SK-N-SH (cell line): ENCODE measurements around the gene GPER1. TPM values are rescaled to one million over a fixed set of nuclear protein-coding genes. Genes with fewer than 3 reads are reported as not detected.
A peak's percentile ranks its signal among the peaks of the same experiment; 100 is the strongest.

Experiments used
- CTCF ChIA-PET: fragments of 300-600, 350-600 bp; formaldehyde crosslinking; extraction: SDS; loops from one replicate; lab custom pipeline; 2021; lab: Yijun Ruan, JAX
- POLR2A ChIA-PET: fragments of 350-600 bp; sonication (Branson Sonifier 250); formaldehyde crosslinking; extraction: SDS; loops from one replicate; lab custom pipeline; 2020; ENCODE audit warnings: antibody characterized with exemption, inconsistent platforms; lab: Yijun Ruan, JAX
- DNase-seq: peaks from one replicate; pipeline ENCODE4 v3.0.0; 2012
- H2AFZ ChIP-seq: fragments of 200-600 bp; sonication (generic); 2 replicates; pipeline ENCODE4 v1.8.1; 2016; ENCODE audit warnings: antibody characterized with exemption, mild to moderate bottlenecking, low read depth
- H3F3A ChIP-seq: fragments of 200-600 bp; sonication (generic); replicated peaks from 2 replicates; pipeline ENCODE3; 2016; ENCODE audit warnings: antibody characterized with exemption, mild to moderate bottlenecking; ENCODE audit not compliant: insufficient read depth
- H3K27ac ChIP-seq, 2 experiments: fragments of 200-500 bp in 1 of 2; fragments of 200-600 bp in 1 of 2; sonication (Bioruptor generic) in 1 of 2; sonication (generic), shearing (Covaris generic) in 1 of 2; 2 replicates each; pipeline versions ENCODE4 v1.5.1 to v1.6.1; 2014 to 2016; ENCODE audit warnings: low read depth in 2 of 2, inconsistent platforms in 1 of 2, low read length in 1 of 2, mild to moderate bottlenecking in 1 of 2, mixed read lengths in 1 of 2
- H3K27me3 ChIP-seq: fragments of 200-600 bp; sonication (generic), shearing (Covaris generic); 2 replicates; pipeline ENCODE4 v1.6.1; 2016; ENCODE audit warnings: mixed run types; ENCODE audit not compliant: insufficient read depth
- H3K36me3 ChIP-seq, 2 experiments: fragments of 200-500 bp in 1 of 2; fragments of 200-600 bp in 1 of 2; sonication (Bioruptor generic) in 1 of 2; sonication (generic) in 1 of 2; replicated peaks in 1 of 2; 2 replicates each; pipeline versions ENCODE3 to v1.5.1; 2014 to 2016; ENCODE audit warnings: low read length in 1 of 2, mild to moderate bottlenecking in 1 of 2; ENCODE audit not compliant: insufficient read depth in 2 of 2, control insufficient read depth in 1 of 2
- H3K4me1 ChIP-seq, 2 experiments: fragments of 200-500 bp in 1 of 2; fragments of 200-600 bp in 1 of 2; sonication (Bioruptor generic) in 1 of 2; sonication (generic), shearing (Covaris generic) in 1 of 2; 2 replicates each; pipeline versions ENCODE4 v1.5.1 to v1.6.1; 2014 to 2016; ENCODE audit warnings: low read depth in 1 of 2, low read length in 1 of 2, mixed run types in 1 of 2; ENCODE audit not compliant: insufficient read depth in 2 of 2, control insufficient read depth in 1 of 2
- H3K4me2 ChIP-seq: fragments of 200-600 bp; sonication (generic), shearing (Covaris generic); 2 replicates; pipeline ENCODE4 v1.6.1; 2017; ENCODE audit warnings: mixed run types
- H3K4me3 ChIP-seq, 2 experiments: fragments of 200-500 bp in 1 of 2; fragments of 200-600 bp in 1 of 2; sonication (Bioruptor generic) in 1 of 2; sonication (generic), shearing (Covaris generic) in 1 of 2; 2 replicates each; pipeline versions ENCODE4 v1.5.1 to v1.8.1; 2014 to 2016; ENCODE audit warnings: low read depth in 2 of 2, inconsistent platforms in 1 of 2, low read length in 1 of 2, mild to moderate bottlenecking in 1 of 2, mixed read lengths in 1 of 2, moderate library complexity in 1 of 2
- H3K79me2 ChIP-seq: fragments of 200-600 bp; sonication (generic); 2 replicates; pipeline ENCODE4 v1.8.1; 2017; ENCODE audit warnings: mild to moderate bottlenecking; ENCODE audit not compliant: insufficient read depth
- H3K9ac ChIP-seq: fragments of 200-600 bp; sonication (generic); 2 replicates; pipeline ENCODE4 v1.6.1; 2017; ENCODE audit warnings: mixed run types
- H3K9me2 ChIP-seq: fragments of 200-600 bp; sonication (generic); 2 replicates; pipeline ENCODE4 v1.6.1; 2017; ENCODE audit warnings: mixed run types
- H3K9me3 ChIP-seq: fragments of 200-600 bp; sonication (generic); 2 replicates; pipeline ENCODE4 v1.6.1; 2017; ENCODE audit warnings: mixed run types, mild to moderate bottlenecking, moderate library complexity
- H4K20me1 ChIP-seq: fragments of 200-600 bp; sonication (generic); 2 replicates; pipeline ENCODE4 v1.6.1; 2017; ENCODE audit warnings: mild to moderate bottlenecking, mixed run types; ENCODE audit not compliant: insufficient read depth
- CHD2 ChIP-seq: fragments of 150-350 bp; IDR thresholded peaks from 2 replicates; pipeline ENCODE4 v1.6.1; 2018; ENCODE audit warnings: low read length; ENCODE audit not compliant: partially characterized antibody
- CTCF ChIP-seq: fragments of 200-600 bp; sonication (generic); IDR thresholded peaks from 2 replicates; pipeline ENCODE4 v1.6.1; 2017; ENCODE audit warnings: antibody characterized with exemption, mild to moderate bottlenecking, moderate library complexity
- EP300 ChIP-seq, 2 experiments: IDR thresholded peaks; 2 replicates each; pipeline versions ENCODE4 v1.4.0 to v1.6.1; 2012; ENCODE audit warnings: borderline replicate concordance in 1 of 2, low read depth in 1 of 2, low read length in 1 of 2
- EZH2phosphoT487 ChIP-seq: fragments of 200-600 bp; sonication (generic); IDR thresholded peaks from 2 replicates; pipeline ENCODE4 v1.6.1; 2017; ENCODE audit warnings: low read depth, mixed run types, mild to moderate bottlenecking, antibody characterized with exemption, moderate library complexity, borderline replicate concordance
- FOSL2 ChIP-seq: IDR thresholded peaks from 2 replicates; pipeline ENCODE4 v1.4.0; 2012; ENCODE audit warnings: low read depth, mild to moderate bottlenecking, moderate library complexity, borderline replicate concordance
- GABPA ChIP-seq: IDR thresholded peaks from 2 replicates; pipeline ENCODE4 v1.4.0; 2012; ENCODE audit warnings: low read depth, mild to moderate bottlenecking
- GATA2 ChIP-seq: sonication (generic); formaldehyde crosslinking; IDR thresholded peaks from 2 replicates; pipeline ENCODE4 v1.5.0; 2020; ENCODE audit warnings: mild to moderate bottlenecking, missing genetic modification reagents
- MAX ChIP-seq: IDR thresholded peaks from 2 replicates; pipeline ENCODE4 v1.4.0; 2012; ENCODE audit warnings: low read depth
- NFIC ChIP-seq: IDR thresholded peaks from 2 replicates; pipeline ENCODE4 v1.4.0; 2012; ENCODE audit warnings: borderline replicate concordance
- NRF1 ChIP-seq: IDR thresholded peaks from 2 replicates; pipeline ENCODE4 v1.6.1; 2012; ENCODE audit warnings: low read depth, mild to moderate bottlenecking, low read length
- POLR2AphosphoS5 ChIP-seq: IDR thresholded peaks from 2 replicates; pipeline ENCODE4 v1.6.1; 2012; ENCODE audit warnings: low read depth, low read length
- REST ChIP-seq: IDR thresholded peaks from 2 replicates; pipeline ENCODE4 v1.6.1; 2012; ENCODE audit warnings: mild to moderate bottlenecking, low read depth, low read length, moderate library complexity
- SIN3A ChIP-seq: IDR thresholded peaks from 2 replicates; pipeline ENCODE4 v1.6.1; 2012; ENCODE audit warnings: low read depth, mild to moderate bottlenecking, low read length, moderate library complexity, borderline replicate concordance
- TEAD4 ChIP-seq: IDR thresholded peaks from 2 replicates; pipeline ENCODE4 v1.4.0; 2012; ENCODE audit warnings: mild to moderate bottlenecking, borderline replicate concordance; ENCODE audit not compliant: insufficient read depth
- WGBS: methylation state at CpG from one replicate; pipeline ENCODE4 v1.1.6; 2017; ENCODE audit warnings: low lambda C conversion rate; 5-methylcytosine and 5-hydroxymethylcytosine counted together
- polyA plus RNA-seq, 3 experiments: library from polyadenylated mRNA; depleted of rRNA; stranded (reverse); fragments of >200 nt; gene quantifications; 2 replicates each; pipeline ENCODE4 v1.2.3, GENCODE V29; 2012

Gene GPER1
- polyA plus RNA-seq, 1 of the 3 experiments (the other 2 are of a cell fraction), result 6.4 TPM

GRCh38 chr7:1081336-1081735 lies 6.6 kb upstream of the GPER1 start:
- H3F3A ChIP-seq, result peaks cover 2% of the 10 kb centered on the region
- H3K9ac ChIP-seq, result no peak overlapping the region
- 91% methylated on average over 15 of the region's 20 CpGs for WGBS
- H4K20me1 ChIP-seq, result peaks cover 11% of the 10 kb centered on the region; the same call in 1 of the 2 replicates
- no peaks in the 10 kb centered on the region for H3K27me3 ChIP-seq
- H3K9me3 ChIP-seq, result no peaks in the 10 kb centered on the region
- peak; percentile 61 for DNase-seq
- peaks cover under 1 to 34% of the 10 kb centered on the region in 2 experiments; a peak in 3 of 4 replicates for H3K4me1 ChIP-seq
- ChIA-PET POLR2A (no interaction called here), CTCF (interaction anchor here (0.8 to 10.2 kb wide), 13 partner anchors 10 to 109 kb away, joined by 3 to 126 read pairs (median 4); partner anchors contain the start of gene GPR146)
- TF ChIP-seq EZH2phosphoT487, result no peak
- no peak for TF ChIP-seq FOSL2
- no peak for TF ChIP-seq CTCF
- TF ChIP-seq EP300 (IDR thresholded peaks at IDR 0.05; ENCODE audit: borderline replicate concordance in 1 of 2, low read depth in 1 of 2, low read length in 1 of 2), result no peak
- TF ChIP-seq CHD2, result no peak
- TF ChIP-seq REST, result no peak
- no peak for TF ChIP-seq GABPA
- TF ChIP-seq POLR2AphosphoS5, result no peak
- TF ChIP-seq MAX, result no peak
- TF ChIP-seq NFIC, result no peak
- TF ChIP-seq SIN3A, result no peak
- TF ChIP-seq GATA2 (CRISPR knock-in tag), result no peak
- TF ChIP-seq TEAD4, result no peak
- TF ChIP-seq NRF1, result no peak
- H2AFZ ChIP-seq, result no peak overlapping the region
- no peaks in the 10 kb centered on the region for H3K9me2 ChIP-seq
- H3K27ac ChIP-seq, result no peak overlapping the region
- H3K4me2 ChIP-seq, result no peak overlapping the region
- peaks cover 0 to 6% of the 10 kb centered on the region in 2 experiments for H3K36me3 ChIP-seq
- 0 out of 2 replicates have a peak, but pooled peaks cover 5% of the 10 kb centered on the region for H3K79me2 ChIP-seq
- no peak overlapping the region for H3K4me3 ChIP-seq
